K562 (cell line): ENCODE data around the gene GRAMD2A. TPM values are rescaled to one million over a fixed set of nuclear protein-coding genes. Genes with fewer than 3 reads are reported as not detected.

Source experiments
- ATAC-seq: fragments of 200-7000 bp; cut with Tn5 transposase; 3 replicates; pipeline ENCODE4 v1.9.1; 2020; ENCODE audit warnings: moderate library complexity
- BruUV-seq: library from RNA; stranded (reverse); fragments of 400-500 nt; replicated peaks from 2 replicates; lab custom pipeline; 2021; lab: Mats Ljungman, UMichigan
- CTCF ChIA-PET: fragments of 300-600 bp; formaldehyde crosslinking; extraction: SDS; loops from one replicate; lab custom pipeline; 2021; ENCODE audit warnings: low intra/inter-chr PET ratio; lab: Yijun Ruan, JAX
- POLR2A ChIA-PET: fragments of 300-600, 350-650 bp; sonication (Branson Sonifier 250); formaldehyde crosslinking; extraction: SDS; loops from one replicate; lab custom pipeline; 2021; ENCODE audit warnings: antibody characterized with exemption, inconsistent platforms; lab: Yijun Ruan, JAX
- DNase-seq, 4 experiments: peaks; one replicate each; pipeline versions ENCODE4 v3.0.0 to v3.0.0-alpha.2; 2011 to 2018; ENCODE audit warnings: low spot score in 3 of 4, mixed read lengths in 3 of 4; ENCODE audit errors: extremely low read depth in 1 of 4
- FAIRE-seq: peaks from 2 replicates; lab custom pipeline; 2011; peaks lifted over from hg19 to GRCh38; lab: Jason Lieb, UNC
- H2AFZ ChIP-seq: 2 replicates; pipeline ENCODE4 v1.6.0; 2011; ENCODE audit warnings: low read depth, low read length, control low read depth, inconsistent platforms
- H3K27ac ChIP-seq: fragments of 200-600 bp; 3 replicates; pipeline ENCODE4 v1.8.0; 2011; ENCODE audit warnings: low read depth, mild to moderate bottlenecking, control low read depth, inconsistent platforms, low read length, moderate library complexity, mixed read lengths; ENCODE audit errors: extremely low read depth
- H3K27me3 ChIP-seq, 2 experiments: fragments of 300-600 bp in 1 of 2; 2 replicates in 1 of 2; 3 replicates in 1 of 2; pipeline versions ENCODE4 v1.6.0 to v1.8.0; 2011; ENCODE audit warnings: inconsistent platforms in 2 of 2, low read length in 2 of 2, mild to moderate bottlenecking in 1 of 2, mixed read lengths in 1 of 2, moderate library complexity in 1 of 2; ENCODE audit not compliant: control insufficient read depth in 2 of 2, insufficient read depth in 2 of 2
- H3K36me3 ChIP-seq: fragments of 300-600 bp; 3 replicates; pipeline ENCODE4 v1.8.0; 2011; ENCODE audit warnings: mild to moderate bottlenecking, low read length, inconsistent platforms; ENCODE audit not compliant: control insufficient read depth, insufficient read depth
- H3K4me1 ChIP-seq, 2 experiments: fragments of 200-600 bp in 1 of 2; replicated peaks in 1 of 2; 2 replicates in 1 of 2; 3 replicates in 1 of 2; pipeline versions ENCODE4 v1.5.1 to v1.8.0; 2011; ENCODE audit warnings: inconsistent platforms in 2 of 2, low read length in 2 of 2, mild to moderate bottlenecking in 1 of 2, mixed read lengths in 1 of 2, moderate library complexity in 1 of 2; ENCODE audit not compliant: control insufficient read depth in 2 of 2, insufficient read depth in 2 of 2
- H3K4me2 ChIP-seq: 2 replicates; pipeline ENCODE4 v1.6.1; 2011; ENCODE audit warnings: low read length, control low read depth, inconsistent platforms, mixed read lengths; ENCODE audit not compliant: insufficient read depth
- H3K4me3 ChIP-seq: fragments of 200-600 bp; sonication (generic), shearing (Covaris generic); 2 replicates; pipeline ENCODE4 v1.5.1; 2016; ENCODE audit warnings: control low read depth, inconsistent platforms
- H3K79me2 ChIP-seq: fragments of 200-600 bp; 3 replicates; pipeline ENCODE4 v1.8.0; 2011; ENCODE audit warnings: low read length, inconsistent platforms; ENCODE audit not compliant: control insufficient read depth, insufficient read depth
- H3K9ac ChIP-seq, 2 experiments: 2 replicates each; pipeline versions ENCODE4 v1.6.0 to v1.6.1; 2011; ENCODE audit warnings: low read depth in 2 of 2, low read length in 2 of 2, control low read depth in 1 of 2, inconsistent platforms in 1 of 2, mild to moderate bottlenecking in 1 of 2, mixed read lengths in 1 of 2; ENCODE audit not compliant: insufficient read depth in 1 of 2
- H3K9me1 ChIP-seq: one replicate; pipeline ENCODE4 v1.6.0; 2011; ENCODE audit warnings: inconsistent platforms, mild to moderate bottlenecking, low read length, moderate library complexity; ENCODE audit not compliant: control insufficient read depth, insufficient read depth
- H3K9me3 ChIP-seq: replicated peaks from 2 replicates; pipeline ENCODE4 v1.5.1; 2011; ENCODE audit warnings: low read depth, low read length, inconsistent platforms; ENCODE audit not compliant: control insufficient read depth, insufficient read depth
- H4K20me1 ChIP-seq: replicated peaks from 2 replicates; pipeline ENCODE4 v1.6.1; 2011; ENCODE audit warnings: low read length, inconsistent platforms, mixed read lengths; ENCODE audit not compliant: control insufficient read depth, insufficient read depth
- ARID1B ChIP-seq: fragments of 450-650 bp; IDR thresholded peaks from 2 replicates; pipeline ENCODE4 v1.6.1; 2016; ENCODE audit warnings: antibody characterized with exemption, mild to moderate bottlenecking, inconsistent platforms
- BRF1 ChIP-seq: IDR thresholded peaks from 3 replicates; pipeline ENCODE4 v1.6.1; 2011; ENCODE audit warnings: borderline replicate concordance, mild to moderate bottlenecking; ENCODE audit not compliant: insufficient read length; ENCODE audit errors: extremely low read depth
- E2F3 ChIP-seq: fragments of 250-450 bp; sonication (Bioruptor Pico); IDR thresholded peaks from 2 replicates; pipeline ENCODE4 v1.4.0; 2020; ENCODE audit warnings: mild to moderate bottlenecking
- HEY1 ChIP-seq: fragments of 250-450 bp; sonication (Bioruptor Pico); IDR thresholded peaks from 2 replicates; pipeline ENCODE4 v1.5.0; 2020; ENCODE audit warnings: mild to moderate bottlenecking, moderate library complexity, borderline replicate concordance
- KLF1 ChIP-seq: fragments of 450-650 bp; IDR thresholded peaks from 2 replicates; pipeline ENCODE4 v1.6.1; 2016; ENCODE audit warnings: missing genetic modification characterization, missing compliant biosample characterization
- MAFG ChIP-seq: fragments of 450-650 bp; conservative IDR thresholded peaks from 2 replicates; pipeline ENCODE4 v1.6.1; 2016; ENCODE audit warnings: missing genetic modification characterization, missing compliant biosample characterization
- PHF20 ChIP-seq: fragments of 450-650 bp; IDR thresholded peaks from 2 replicates; pipeline ENCODE4 v1.6.1; 2018; ENCODE audit not compliant: partially characterized antibody
- PRPF4 ChIP-seq: fragments of 200-400 bp; formaldehyde crosslinking; IDR thresholded peaks from one replicate; pipeline ENCODE4 v1.6.1; 2017; ENCODE audit warnings: low read length, low read depth, mild to moderate bottlenecking; ENCODE audit not compliant: insufficient read depth, poor library complexity, severe bottlenecking
- RBM25 ChIP-seq: fragments of 200-400 bp; formaldehyde crosslinking; IDR thresholded peaks from 2 replicates; pipeline ENCODE4 v1.6.1; 2018; ENCODE audit warnings: low read length, low read depth, moderate library complexity; ENCODE audit not compliant: severe bottlenecking
- SNRNP70 ChIP-seq: fragments of 200-400 bp; formaldehyde crosslinking; optimal IDR thresholded peaks from 2 replicates; pipeline ENCODE3; 2017; ENCODE audit warnings: low read depth, low read length
- ZNF644 ChIP-seq: fragments of 200-800 bp; sonication (Bioruptor generic); IDR thresholded peaks from 2 replicates; pipeline ENCODE4 v1.6.1; 2016; ENCODE audit warnings: low read depth, missing genetic modification characterization, missing compliant biosample characterization
- ZNF79 ChIP-seq: fragments of 250-450 bp; sonication (Bioruptor Pico); IDR thresholded peaks from 2 replicates; pipeline ENCODE4 v1.4.0; 2020; ENCODE audit warnings: low read depth, mild to moderate bottlenecking, moderate library complexity
- WGBS: fragments of 100-300 bp; shearing (Covaris generic); methylation state at CpG from one replicate; pipeline ENCODE4 v1.1.6; 2016; ENCODE audit warnings: low coverage, mixed read lengths; ENCODE audit not compliant: insufficient coverage; ENCODE audit errors: missing lambda C conversion rate; 5-methylcytosine and 5-hydroxymethylcytosine counted together
- in situ Hi-C: fragments of 300-500 bp; cut with MboI; formaldehyde crosslinking; loops from 4 replicates; pipeline ENCODE4 v1.15.0; 2018; ENCODE audit warnings: inconsistent platforms, mixed read lengths
- intact Hi-C: fragments of 100-400 bp; cut with micrococcal nuclease; formaldehyde crosslinking; loops from 2 replicates; pipeline ENCODE4 v1.14.2; 2022
- polyA plus RNA-seq, 8 experiments: library from polyadenylated mRNA; depleted of rRNA in 4 of 8; stranded (reverse) in 5 of 8; unstranded in 3 of 8; fragments of >200 nt; fragmentation: Nextera tagmentation in 2 of 8; fragmentation: Illumina TruSeq in 1 of 8; extraction: Ambion mirVana in 2 of 8; extraction: Trizol in 1 of 8; gene quantifications; 2 replicates each; pipeline versions ENCODE4 v1.2.1 to v1.2.3, GENCODE V29; 2011 to 2014; ENCODE audit warnings: inconsistent platforms in 1 of 8, missing spikeins in 1 of 8
- total RNA-seq, 7 experiments: library from RNA; depleted of rRNA in 6 of 7; stranded (reverse); fragments of >200 nt in 6 of 7; fragmentation: Illumina TruSeq in 2 of 7; extraction: Trizol in 2 of 7; gene quantifications; 2 replicates each; pipeline versions ENCODE4 v1.2.1 to v1.2.3, GENCODE V29; 2011 to 2021; ENCODE audit warnings: low replicate concordance in 1 of 7
- TF ChIP-seq, protein P1 (sequence below): fragments of 250-450 bp; sonication (Bioruptor Pico); IDR thresholded peaks from 2 replicates; pipeline ENCODE4 v1.8.0; 2022; ENCODE audit warnings: inconsistent platforms, mild to moderate bottlenecking, moderate library complexity, borderline replicate concordance
- TF ChIP-seq, protein P2 (sequence below): sonication (generic); formaldehyde crosslinking; IDR thresholded peaks from 2 replicates; pipeline ENCODE4 v1.8.1; 2023; ENCODE audit warnings: mild to moderate bottlenecking, missing genetic modification reagents
- TF ChIP-seq, protein P3 (sequence below): IDR thresholded peaks from 2 replicates; pipeline ENCODE4 v1.6.1; 2011; ENCODE audit warnings: borderline replicate concordance, low read depth, mild to moderate bottlenecking, moderate library complexity, low read length; ENCODE audit not compliant: insufficient read depth, poor library complexity, severe bottlenecking

GRAMD2A gene
- total and polyA plus RNA-seq, 9 of the 15 experiments (the other 6 are each of a cell fraction or from before 2014, with no cell fraction given) = 0.08 to 0.22 TPM; not detected in 7

DNA sequence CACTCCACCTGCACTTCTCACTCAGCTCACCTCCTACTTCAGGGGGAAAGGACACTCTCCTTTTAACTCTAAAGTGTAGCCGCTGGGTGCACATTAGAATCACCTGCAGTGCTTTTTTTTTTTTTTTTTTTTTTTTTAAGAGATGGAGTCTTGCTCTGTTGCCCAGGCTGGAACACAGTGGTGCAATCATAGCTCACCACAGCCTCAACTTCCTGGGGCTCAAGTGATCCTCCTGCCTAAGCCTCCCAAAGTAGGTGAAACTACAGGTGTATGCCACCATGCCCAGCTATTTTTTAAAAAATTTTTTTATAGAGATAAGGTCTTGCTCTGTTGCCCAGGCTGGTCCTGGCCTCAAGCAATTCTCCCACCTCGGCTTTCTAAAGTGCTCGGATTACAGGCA, 20.8 kb downstream of the GRAMD2A start:
- H3K4me2 ChIP-seq = no peak overlapping the region
- 0% methylated on average over 3 of the region's 3 CpGs for WGBS
- ATAC-seq (no peak), DNase-seq (no peak), FAIRE-seq (no peak)
- no peaks in the 10 kb centered on the region for H3K9me1 ChIP-seq
- no peaks in the 10 kb centered on the region; a peak in 1 of 5 replicates for H3K4me1 ChIP-seq
- H2AFZ ChIP-seq = no peak overlapping the region
- no peak overlapping the region for H3K9ac ChIP-seq
- H3K27ac ChIP-seq = no peak overlapping the region
- no peaks in the 10 kb centered on the region for H3K36me3 ChIP-seq
- ChIA-PET CTCF (no interaction called here), POLR2A (interaction anchor here (0.8 kb wide), 1 partner anchor 30 kb away, joined by 3 read pairs; no protein-coding TSS in a partner anchor)
- peaks cover 46 to 83% of the 10 kb centered on the region in 2 experiments for H3K27me3 ChIP-seq
- H3K79me2 ChIP-seq = no peaks in the 10 kb centered on the region
- H4K20me1 ChIP-seq = peaks cover 9% of the 10 kb centered on the region; the same call in 1 of the 2 replicates
- no peaks in the 10 kb centered on the region for H3K9me3 ChIP-seq
- in situ Hi-C loops (no loop called here), intact Hi-C loops (no loop called here)
- no peak overlapping the region for H3K4me3 ChIP-seq
- BruUV-seq = no TSS peak
- TF ChIP-seq, protein P1, sequence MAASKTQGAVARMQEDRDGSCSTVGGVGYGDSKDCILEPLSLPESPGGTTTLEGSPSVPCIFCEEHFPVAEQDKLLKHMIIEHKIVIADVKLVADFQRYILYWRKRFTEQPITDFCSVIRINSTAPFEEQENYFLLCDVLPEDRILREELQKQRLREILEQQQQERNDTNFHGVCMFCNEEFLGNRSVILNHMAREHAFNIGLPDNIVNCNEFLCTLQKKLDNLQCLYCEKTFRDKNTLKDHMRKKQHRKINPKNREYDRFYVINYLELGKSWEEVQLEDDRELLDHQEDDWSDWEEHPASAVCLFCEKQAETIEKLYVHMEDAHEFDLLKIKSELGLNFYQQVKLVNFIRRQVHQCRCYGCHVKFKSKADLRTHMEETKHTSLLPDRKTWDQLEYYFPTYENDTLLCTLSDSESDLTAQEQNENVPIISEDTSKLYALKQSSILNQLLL (CRISPR knock-in tag) = no peak
- TF ChIP-seq PRPF4 (no peak), ZNF644 (no peak), ARID1B (no peak), HEY1 (CRISPR knock-in tag) (no peak), BRF1 (no peak), ZNF79 (CRISPR knock-in tag) (no peak), PHF20 (no peak), KLF1 (tag) (no peak), MAFG (tag) (no peak), RBM25 (no peak), E2F3 (no peak), SNRNP70 (no peak)
- TF ChIP-seq, protein P2, sequence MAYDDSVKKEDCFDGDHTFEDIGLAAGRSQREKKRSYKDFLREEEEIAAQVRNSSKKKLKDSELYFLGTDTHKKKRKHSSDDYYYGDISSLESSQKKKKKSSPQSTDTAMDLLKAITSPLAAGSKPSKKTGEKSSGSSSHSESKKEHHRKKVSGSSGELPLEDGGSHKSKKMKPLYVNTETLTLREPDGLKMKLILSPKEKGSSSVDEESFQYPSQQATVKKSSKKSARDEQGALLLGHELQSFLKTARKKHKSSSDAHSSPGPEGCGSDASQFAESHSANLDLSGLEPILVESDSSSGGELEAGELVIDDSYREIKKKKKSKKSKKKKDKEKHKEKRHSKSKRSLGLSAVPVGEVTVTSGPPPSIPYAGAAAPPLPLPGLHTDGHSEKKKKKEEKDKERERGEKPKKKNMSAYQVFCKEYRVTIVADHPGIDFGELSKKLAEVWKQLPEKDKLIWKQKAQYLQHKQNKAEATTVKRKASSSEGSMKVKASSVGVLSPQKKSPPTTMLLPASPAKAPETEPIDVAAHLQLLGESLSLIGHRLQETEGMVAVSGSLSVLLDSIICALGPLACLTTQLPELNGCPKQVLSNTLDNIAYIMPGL = no peak
- TF ChIP-seq, protein P3, sequence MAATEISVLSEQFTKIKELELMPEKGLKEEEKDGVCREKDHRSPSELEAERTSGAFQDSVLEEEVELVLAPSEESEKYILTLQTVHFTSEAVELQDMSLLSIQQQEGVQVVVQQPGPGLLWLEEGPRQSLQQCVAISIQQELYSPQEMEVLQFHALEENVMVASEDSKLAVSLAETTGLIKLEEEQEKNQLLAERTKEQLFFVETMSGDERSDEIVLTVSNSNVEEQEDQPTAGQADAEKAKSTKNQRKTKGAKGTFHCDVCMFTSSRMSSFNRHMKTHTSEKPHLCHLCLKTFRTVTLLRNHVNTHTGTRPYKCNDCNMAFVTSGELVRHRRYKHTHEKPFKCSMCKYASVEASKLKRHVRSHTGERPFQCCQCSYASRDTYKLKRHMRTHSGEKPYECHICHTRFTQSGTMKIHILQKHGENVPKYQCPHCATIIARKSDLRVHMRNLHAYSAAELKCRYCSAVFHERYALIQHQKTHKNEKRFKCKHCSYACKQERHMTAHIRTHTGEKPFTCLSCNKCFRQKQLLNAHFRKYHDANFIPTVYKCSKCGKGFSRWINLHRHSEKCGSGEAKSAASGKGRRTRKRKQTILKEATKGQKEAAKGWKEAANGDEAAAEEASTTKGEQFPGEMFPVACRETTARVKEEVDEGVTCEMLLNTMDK = no peak
